ENCODE results near the gene SPEF1.

Gene SPEF1

DNA sequence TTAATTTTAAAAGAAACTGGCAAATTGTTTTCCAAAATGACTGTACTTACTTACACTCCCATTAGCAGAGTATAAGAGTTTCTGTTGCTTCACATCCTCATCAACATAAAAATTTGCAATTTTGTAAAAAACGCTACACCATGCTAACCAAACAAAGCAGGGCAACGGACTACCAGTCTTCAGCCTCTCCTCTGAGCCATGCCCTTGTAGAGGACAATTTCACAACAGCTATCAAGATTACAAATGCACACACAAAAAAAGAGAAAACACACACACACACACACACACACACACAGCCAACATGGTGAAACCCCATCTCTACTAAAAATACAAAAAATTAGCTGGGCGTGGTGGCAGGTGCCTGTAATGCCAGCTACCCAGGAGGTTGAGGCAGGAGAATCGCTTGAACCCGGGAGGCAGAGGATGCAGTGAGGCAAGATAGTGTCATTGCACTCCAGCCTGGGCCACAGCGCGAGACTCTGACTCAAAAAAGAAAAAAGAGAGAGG lies 9.6 kb downstream of the SPEF1 start:
- Histone ChIP-seq H3K9ac (no peak overlapping the region), H4K20me1 (ENCODE audit: insufficient read depth) (no peaks in the 10 kb centered on the region), H3K4me3 (IDR thresholded peaks at IDR 0.05; ENCODE audit: insufficient read depth, low read depth, low read length) (no peak overlapping the region), H3K36me3 (ENCODE audit: insufficient read depth) (no peaks in the 10 kb centered on the region), H3K27me3 (ENCODE audit: insufficient read depth, low read depth) (no peaks in the 10 kb centered on the region), H3K79me2 (ENCODE audit: insufficient read depth, low read depth) (no peaks in the 10 kb centered on the region), H3K4me1 (ENCODE audit: low read depth, poor library complexity, severe bottlenecking) (peaks cover 5% of the 10 kb centered on the region), H3K4me2 (no peak overlapping the region), H2AFZ (ENCODE audit: low read depth) (no peak overlapping the region), H3K27ac (no peak overlapping the region)
- TF ChIP-seq, protein P1, sequence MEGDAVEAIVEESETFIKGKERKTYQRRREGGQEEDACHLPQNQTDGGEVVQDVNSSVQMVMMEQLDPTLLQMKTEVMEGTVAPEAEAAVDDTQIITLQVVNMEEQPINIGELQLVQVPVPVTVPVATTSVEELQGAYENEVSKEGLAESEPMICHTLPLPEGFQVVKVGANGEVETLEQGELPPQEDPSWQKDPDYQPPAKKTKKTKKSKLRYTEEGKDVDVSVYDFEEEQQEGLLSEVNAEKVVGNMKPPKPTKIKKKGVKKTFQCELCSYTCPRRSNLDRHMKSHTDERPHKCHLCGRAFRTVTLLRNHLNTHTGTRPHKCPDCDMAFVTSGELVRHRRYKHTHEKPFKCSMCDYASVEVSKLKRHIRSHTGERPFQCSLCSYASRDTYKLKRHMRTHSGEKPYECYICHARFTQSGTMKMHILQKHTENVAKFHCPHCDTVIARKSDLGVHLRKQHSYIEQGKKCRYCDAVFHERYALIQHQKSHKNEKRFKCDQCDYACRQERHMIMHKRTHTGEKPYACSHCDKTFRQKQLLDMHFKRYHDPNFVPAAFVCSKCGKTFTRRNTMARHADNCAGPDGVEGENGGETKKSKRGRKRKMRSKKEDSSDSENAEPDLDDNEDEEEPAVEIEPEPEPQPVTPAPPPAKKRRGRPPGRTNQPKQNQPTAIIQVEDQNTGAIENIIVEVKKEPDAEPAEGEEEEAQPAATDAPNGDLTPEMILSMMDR (conservative IDR thresholded peaks at IDR 0.05; ENCODE audit: low read depth, low read length): no peak

DNA sequence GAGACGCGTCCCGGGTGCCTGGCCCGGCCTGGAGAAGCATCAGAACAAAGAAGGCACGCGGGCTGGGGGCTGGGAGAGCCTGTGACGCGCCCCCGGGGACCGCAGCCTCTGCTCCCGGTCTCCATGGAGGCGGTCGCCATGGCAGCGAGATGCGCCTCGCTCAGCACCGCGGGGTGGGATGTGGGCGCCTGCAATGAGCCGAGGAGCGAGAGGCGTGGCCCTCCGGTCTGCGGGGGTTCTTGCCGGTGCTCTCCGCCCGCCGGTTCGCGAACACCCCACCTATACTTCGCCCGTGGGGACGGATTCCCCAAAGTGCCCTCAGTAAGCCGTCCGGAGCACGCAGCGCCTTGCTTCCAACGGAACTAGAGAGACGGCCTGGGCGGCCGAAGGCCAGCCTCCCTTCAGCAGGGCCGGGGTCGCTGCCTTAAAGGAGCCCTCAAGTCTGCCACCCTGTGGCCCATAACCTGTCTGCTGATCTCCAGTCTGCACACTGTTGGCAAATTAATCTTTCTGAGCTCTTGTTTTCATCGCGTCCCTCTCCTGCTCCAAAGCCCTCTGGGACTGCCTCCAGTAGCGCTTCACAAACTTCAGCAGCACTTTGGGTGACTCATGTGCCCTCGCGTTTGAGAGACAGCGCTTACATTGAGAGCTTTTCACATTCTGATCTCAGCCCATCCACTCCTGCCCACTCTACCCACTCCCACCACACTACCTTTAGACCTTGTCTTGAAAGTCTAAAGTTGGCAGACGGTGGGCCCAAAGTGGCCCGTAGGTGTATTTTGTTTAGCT lies 12.7 kb downstream of the SPEF1 start:
- peak overlapping the region; percentile 77 for H3K27ac ChIP-seq
- H3K4me3 ChIP-seq (IDR thresholded peaks at IDR 0.05; ENCODE audit: insufficient read depth, low read depth, low read length): no peak overlapping the region
- H3K36me3 ChIP-seq (ENCODE audit: insufficient read depth): no peaks in the 10 kb centered on the region
- H3K79me2 ChIP-seq (ENCODE audit: insufficient read depth, low read depth): no peaks in the 10 kb centered on the region
- H3K9ac ChIP-seq: peak overlapping the region; percentile 82
- H2AFZ ChIP-seq (ENCODE audit: low read depth): peak overlapping the region; percentile 81
- no peaks in the 10 kb centered on the region for H3K27me3 ChIP-seq (ENCODE audit: insufficient read depth, low read depth)
- H4K20me1 ChIP-seq (ENCODE audit: insufficient read depth): no peaks in the 10 kb centered on the region
- H3K4me2 ChIP-seq: peak overlapping the region; percentile 42
- peaks cover 5% of the 10 kb centered on the region for H3K4me1 ChIP-seq (ENCODE audit: low read depth, poor library complexity, severe bottlenecking)
- TF ChIP-seq, protein P1 (conservative IDR thresholded peaks at IDR 0.05; ENCODE audit: low read depth, low read length): no peak

DNA sequence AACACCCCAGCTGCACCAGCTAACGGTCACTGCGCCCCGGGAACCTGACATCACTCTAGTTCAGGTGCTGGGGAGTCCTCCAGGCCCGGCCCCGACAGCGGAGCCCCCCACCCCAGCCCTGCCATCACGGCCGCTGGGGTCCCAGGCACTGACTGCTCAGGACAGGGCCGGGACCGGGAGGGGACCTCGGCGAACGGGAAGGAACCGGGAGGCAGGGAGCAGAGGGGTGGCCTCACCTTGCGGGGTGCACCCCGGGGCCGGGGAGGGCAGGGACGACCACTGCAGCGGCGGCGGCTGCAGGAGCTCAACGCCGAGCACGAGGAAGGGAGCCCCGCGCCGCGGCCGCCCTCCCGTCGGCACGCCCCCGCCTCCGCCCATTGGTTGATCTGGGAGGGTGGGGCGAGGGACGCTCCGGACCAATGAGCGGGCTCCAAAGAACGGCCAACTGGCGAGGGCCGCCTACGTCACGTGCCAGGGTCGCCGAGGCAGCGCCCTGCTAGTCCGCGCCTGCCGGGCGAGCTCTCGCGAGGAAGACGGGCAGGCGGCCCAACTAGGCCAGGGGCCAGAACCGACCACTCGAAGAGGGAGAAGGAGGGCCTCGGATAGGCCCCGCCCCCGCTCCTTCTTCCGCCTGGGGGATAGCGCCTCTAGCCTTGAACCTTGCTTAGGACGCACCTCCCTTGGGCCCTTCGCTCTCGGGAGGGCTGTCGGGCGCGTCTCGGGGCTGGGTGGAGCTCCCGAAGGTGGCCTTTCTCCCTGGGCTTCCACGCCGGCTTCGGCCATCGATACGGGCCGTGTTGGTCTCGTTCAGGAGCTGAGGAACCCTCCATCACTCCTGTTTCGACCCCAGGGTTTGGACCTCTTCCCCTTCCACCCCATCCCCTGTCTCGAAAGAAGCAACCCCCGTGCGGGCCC lies 13.6 kb downstream of the SPEF1 start, which contains the start of gene ADISSP:
TSS of gene ADISSP (minus strand) at position 327 of the 915 bp plus-strand sequence. CDS start 7,653 bp downstream, outside the sequence.
- H3K36me3 ChIP-seq (ENCODE audit: insufficient read depth): no peaks in the 10 kb centered on the region
- H3K27me3 ChIP-seq (ENCODE audit: insufficient read depth, low read depth): no peaks in the 10 kb centered on the region
- no peak within 1 kb of the TSS for H3K4me3 ChIP-seq (IDR thresholded peaks at IDR 0.05; ENCODE audit: insufficient read depth, low read depth, low read length)
- peak within 1 kb of the TSS; percentile 81 for H2AFZ ChIP-seq (ENCODE audit: low read depth)
- no peaks in the 10 kb centered on the region for H3K79me2 ChIP-seq (ENCODE audit: insufficient read depth, low read depth)
- peak within 1 kb of the TSS; percentile 76 for H3K4me2 ChIP-seq
- H4K20me1 ChIP-seq (ENCODE audit: insufficient read depth): no peaks in the 10 kb centered on the region
- peak within 1 kb of the TSS; percentile 77 for H3K27ac ChIP-seq
- TF ChIP-seq, protein P1 (conservative IDR thresholded peaks at IDR 0.05; ENCODE audit: low read depth, low read length): no peak
- H3K9ac ChIP-seq: peak within 1 kb of the TSS; percentile 82
- peaks cover 5% of the 10 kb centered on the region for H3K4me1 ChIP-seq (ENCODE audit: low read depth, poor library complexity, severe bottlenecking)

DNA sequence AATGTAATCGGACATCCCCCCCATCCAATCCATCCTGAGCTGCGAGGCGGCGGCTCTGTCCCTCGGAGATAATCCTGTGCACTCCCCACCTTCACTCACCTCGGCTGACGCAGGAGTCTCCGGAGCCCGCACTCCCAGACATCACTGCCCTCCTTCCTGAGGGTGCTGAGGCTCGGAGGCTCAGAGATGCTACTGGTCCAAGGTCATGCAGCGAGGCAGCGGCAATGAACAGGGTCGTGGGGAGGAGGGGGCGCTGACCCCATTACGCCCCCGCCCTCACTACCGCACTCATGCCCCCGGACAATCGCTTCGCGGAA lies 14.2 kb downstream of the SPEF1 start:
- Histone ChIP-seq H3K79me2 (ENCODE audit: insufficient read depth, low read depth) (no peaks in the 10 kb centered on the region), H3K27ac (no peak overlapping the region)

More for the DNA sequence above, 14.2 kb downstream of the SPEF1 start:
- Histone ChIP-seq H3K27me3 (ENCODE audit: insufficient read depth, low read depth) (no peaks in the 10 kb centered on the region), H3K36me3 (ENCODE audit: insufficient read depth) (no peaks in the 10 kb centered on the region), H3K9ac (peak overlapping the region; percentile 60), H2AFZ (ENCODE audit: low read depth) (peak overlapping the region; percentile 67), H3K4me3 (IDR thresholded peaks at IDR 0.05; ENCODE audit: insufficient read depth, low read depth, low read length) (no peak overlapping the region), H3K4me2 (peak overlapping the region; percentile 76), H3K4me1 (ENCODE audit: low read depth, poor library complexity, severe bottlenecking) (peaks cover 5% of the 10 kb centered on the region), H4K20me1 (ENCODE audit: insufficient read depth) (no peaks in the 10 kb centered on the region)
- TF ChIP-seq, protein P1 (conservative IDR thresholded peaks at IDR 0.05; ENCODE audit: low read depth, low read length): no peak
